Neural cell (in vitro differentiated cells): ENCODE measurements around the gene CTNNBL1. TPM values are rescaled to one million over a fixed set of nuclear protein-coding genes. Genes with fewer than 3 reads are reported as not detected.

Source experiments
- H2AFZ ChIP-seq: fragments of 200-600, 300-800 bp; sonication (generic), shearing (Covaris generic); 2 replicates; pipeline ENCODE4 v1.6.0; 2014; ENCODE audit warnings: low read depth, mild to moderate bottlenecking, antibody characterized with exemption, low read length, moderate library complexity
- H3F3A ChIP-seq: fragments of 200-600 bp; shearing (Covaris generic); 2 replicates; pipeline ENCODE4 v1.6.1; 2016; ENCODE audit warnings: mild to moderate bottlenecking, moderate library complexity, mixed read lengths, antibody characterized with exemption, low read length; ENCODE audit not compliant: insufficient read depth, poor library complexity, severe bottlenecking
- H3K27ac ChIP-seq: fragments of 200-600, 300-800 bp; sonication (generic), shearing (Covaris generic); 2 replicates; pipeline ENCODE4 v1.5.1; 2014; ENCODE audit warnings: mild to moderate bottlenecking, low read length, moderate library complexity
- H3K27me3 ChIP-seq: fragments of 300-800, 200-600 bp; sonication (generic), shearing (Covaris generic); 2 replicates; pipeline ENCODE4 v1.6.0; 2014; ENCODE audit warnings: mild to moderate bottlenecking, low read depth, low read length, moderate library complexity; ENCODE audit not compliant: insufficient read depth
- H3K36me3 ChIP-seq: fragments of 300-800, 200-600 bp; sonication (generic), shearing (Covaris generic); 2 replicates; pipeline ENCODE4 v1.5.1; 2014; ENCODE audit warnings: mild to moderate bottlenecking, antibody characterized with exemption, low read length, moderate library complexity; ENCODE audit not compliant: insufficient read depth
- H3K4me2 ChIP-seq: fragments of 300-800, 200-600 bp; sonication (generic), shearing (Covaris generic); 2 replicates; pipeline ENCODE4 v1.6.0; 2014; ENCODE audit warnings: mild to moderate bottlenecking, low read length
- H3K4me3 ChIP-seq: fragments of 300-800, 200-600 bp; sonication (generic), shearing (Covaris generic); 2 replicates; pipeline ENCODE4 v1.5.1; 2014; ENCODE audit warnings: mild to moderate bottlenecking, low read length, moderate library complexity
- H3K79me2 ChIP-seq: fragments of 200-600 bp; shearing (Covaris generic); replicated peaks from 2 replicates; pipeline ENCODE4 v1.6.0; 2014; ENCODE audit warnings: mild to moderate bottlenecking, low read length, moderate library complexity; ENCODE audit not compliant: insufficient read depth
- H3K9ac ChIP-seq: fragments of 300-800, 200-600 bp; sonication (generic), shearing (Covaris generic); 2 replicates; pipeline ENCODE4 v1.6.1; 2016; ENCODE audit warnings: mild to moderate bottlenecking, low read length, mixed read lengths
- H3K9me2 ChIP-seq: fragments of 200-600 bp; shearing (Covaris generic); 2 replicates; pipeline ENCODE4 v1.6.1; 2016; ENCODE audit warnings: mild to moderate bottlenecking, low read length, mixed read lengths; ENCODE audit not compliant: insufficient read depth
- H3K9me3 ChIP-seq: fragments of 200-600, 300-800 bp; sonication (generic), shearing (Covaris generic); 2 replicates; pipeline ENCODE4 v1.6.1; 2016; ENCODE audit warnings: mild to moderate bottlenecking, mixed run types, low read length, moderate library complexity, mixed read lengths
- H4K20me1 ChIP-seq: fragments of 200-600 bp; shearing (Covaris generic); 2 replicates; pipeline ENCODE4 v1.6.1; 2016; ENCODE audit warnings: mild to moderate bottlenecking, mixed run types; ENCODE audit not compliant: insufficient read depth
- EP300 ChIP-seq: fragments of 450-650 bp; conservative IDR thresholded peaks from 2 replicates; pipeline ENCODE4 v1.6.1; 2014; ENCODE audit warnings: antibody characterized with exemption, mild to moderate bottlenecking, moderate library complexity; ENCODE audit not compliant: poor library complexity, severe bottlenecking
- EZH2 ChIP-seq: fragments of 200-600, 300-800 bp; shearing (Covaris generic), sonication (generic); IDR thresholded peaks from 2 replicates; pipeline ENCODE4 v1.6.1; 2014; ENCODE audit warnings: antibody characterized with exemption, low read length, borderline replicate concordance, mild to moderate bottlenecking; ENCODE audit not compliant: insufficient read depth, poor library complexity, severe bottlenecking
- MXI1 ChIP-seq: fragments of 450-650 bp; conservative IDR thresholded peaks from 2 replicates; pipeline ENCODE4 v1.6.1; 2014; ENCODE audit warnings: antibody characterized with exemption, mild to moderate bottlenecking; ENCODE audit not compliant: poor library complexity, severe bottlenecking
- POLR2AphosphoS5 ChIP-seq: IDR thresholded peaks from 2 replicates; pipeline ENCODE4 v1.6.1; 2012
- RAD21 ChIP-seq: fragments of 450-650 bp; conservative IDR thresholded peaks from 2 replicates; pipeline ENCODE4 v1.6.1; 2014; ENCODE audit warnings: antibody characterized with exemption, mild to moderate bottlenecking, moderate library complexity
- SMC3 ChIP-seq: fragments of 450-650 bp; conservative IDR thresholded peaks from 2 replicates; pipeline ENCODE4 v1.6.1; 2014; ENCODE audit warnings: antibody characterized with exemption, mild to moderate bottlenecking, moderate library complexity; ENCODE audit not compliant: poor library complexity
- TAF1 ChIP-seq: IDR thresholded peaks from 2 replicates; pipeline ENCODE4 v1.6.1; 2012; ENCODE audit warnings: low read depth
- polyA plus RNA-seq: library from polyadenylated mRNA; depleted of rRNA; stranded (reverse); fragments of >200 nt; gene quantifications from 2 replicates; pipeline ENCODE4 v1.2.3, GENCODE V29; 2014
- TF ChIP-seq, protein P1 (sequence below): IDR thresholded peaks from 2 replicates; pipeline ENCODE4 v1.6.1; 2012; ENCODE audit warnings: borderline replicate concordance
- TF ChIP-seq, protein P2 (sequence below): fragments of 450-650 bp; IDR thresholded peaks from 2 replicates; pipeline ENCODE4 v1.5.1; 2014; ENCODE audit warnings: antibody characterized with exemption, mild to moderate bottlenecking, moderate library complexity; ENCODE audit not compliant: poor library complexity, severe bottlenecking

The CTNNBL1 gene
- polyA plus RNA-seq, 1 donor from 2014 or later, result 32.6 TPM

DNA sequence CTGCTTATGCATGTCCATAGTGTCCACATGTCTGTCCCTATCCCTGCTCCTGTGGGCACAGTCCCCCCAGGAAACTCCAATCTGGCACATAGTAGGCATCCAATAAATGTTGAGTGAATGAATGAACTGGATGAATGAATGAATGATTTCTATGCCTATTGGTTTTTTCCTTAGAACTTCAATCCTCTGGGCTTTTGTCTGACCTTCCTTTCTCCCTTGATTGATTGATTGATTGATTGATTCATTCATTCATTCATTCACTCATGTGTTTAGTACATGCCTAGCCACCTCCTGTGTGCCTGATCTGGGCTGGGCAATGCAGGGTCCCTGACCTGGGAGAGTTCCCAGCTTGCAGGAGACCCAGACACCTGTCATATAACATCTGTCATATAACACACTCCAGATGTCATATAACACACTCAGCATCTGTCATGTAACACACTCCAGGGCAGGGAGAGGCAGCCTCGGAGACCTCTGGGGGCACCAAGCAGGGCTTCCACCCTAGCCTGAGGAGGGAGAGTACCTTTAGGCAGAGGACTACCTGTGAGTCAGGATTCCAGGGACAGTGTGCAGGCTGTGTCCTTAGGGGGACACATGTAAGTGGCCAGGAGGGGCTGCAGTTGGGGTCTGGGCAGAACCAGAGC is 227.0 kb downstream of the CTNNBL1 start:
- H3K36me3 ChIP-seq, result no peaks in the 10 kb centered on the region
- H3K9ac ChIP-seq, result no peak overlapping the region
- no peaks in the 10 kb centered on the region for H3K79me2 ChIP-seq
- no peak overlapping the region for H3K4me3 ChIP-seq
- no peak for TF ChIP-seq TAF1
- TF ChIP-seq, protein P1, sequence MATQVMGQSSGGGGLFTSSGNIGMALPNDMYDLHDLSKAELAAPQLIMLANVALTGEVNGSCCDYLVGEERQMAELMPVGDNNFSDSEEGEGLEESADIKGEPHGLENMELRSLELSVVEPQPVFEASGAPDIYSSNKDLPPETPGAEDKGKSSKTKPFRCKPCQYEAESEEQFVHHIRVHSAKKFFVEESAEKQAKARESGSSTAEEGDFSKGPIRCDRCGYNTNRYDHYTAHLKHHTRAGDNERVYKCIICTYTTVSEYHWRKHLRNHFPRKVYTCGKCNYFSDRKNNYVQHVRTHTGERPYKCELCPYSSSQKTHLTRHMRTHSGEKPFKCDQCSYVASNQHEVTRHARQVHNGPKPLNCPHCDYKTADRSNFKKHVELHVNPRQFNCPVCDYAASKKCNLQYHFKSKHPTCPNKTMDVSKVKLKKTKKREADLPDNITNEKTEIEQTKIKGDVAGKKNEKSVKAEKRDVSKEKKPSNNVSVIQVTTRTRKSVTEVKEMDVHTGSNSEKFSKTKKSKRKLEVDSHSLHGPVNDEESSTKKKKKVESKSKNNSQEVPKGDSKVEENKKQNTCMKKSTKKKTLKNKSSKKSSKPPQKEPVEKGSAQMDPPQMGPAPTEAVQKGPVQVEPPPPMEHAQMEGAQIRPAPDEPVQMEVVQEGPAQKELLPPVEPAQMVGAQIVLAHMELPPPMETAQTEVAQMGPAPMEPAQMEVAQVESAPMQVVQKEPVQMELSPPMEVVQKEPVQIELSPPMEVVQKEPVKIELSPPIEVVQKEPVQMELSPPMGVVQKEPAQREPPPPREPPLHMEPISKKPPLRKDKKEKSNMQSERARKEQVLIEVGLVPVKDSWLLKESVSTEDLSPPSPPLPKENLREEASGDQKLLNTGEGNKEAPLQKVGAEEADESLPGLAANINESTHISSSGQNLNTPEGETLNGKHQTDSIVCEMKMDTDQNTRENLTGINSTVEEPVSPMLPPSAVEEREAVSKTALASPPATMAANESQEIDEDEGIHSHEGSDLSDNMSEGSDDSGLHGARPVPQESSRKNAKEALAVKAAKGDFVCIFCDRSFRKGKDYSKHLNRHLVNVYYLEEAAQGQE, result no peak
- H3K9me2 ChIP-seq, result no peaks in the 10 kb centered on the region
- no peaks in the 10 kb centered on the region for H3F3A ChIP-seq
- H4K20me1 ChIP-seq, result no peaks in the 10 kb centered on the region
- H2AFZ ChIP-seq, result no peak overlapping the region
- no peaks in the 10 kb centered on the region for H3K27me3 ChIP-seq
- no peak overlapping the region for H3K27ac ChIP-seq
- H3K9me3 ChIP-seq, result no peaks in the 10 kb centered on the region
- no peak overlapping the region for H3K4me2 ChIP-seq

DNA sequence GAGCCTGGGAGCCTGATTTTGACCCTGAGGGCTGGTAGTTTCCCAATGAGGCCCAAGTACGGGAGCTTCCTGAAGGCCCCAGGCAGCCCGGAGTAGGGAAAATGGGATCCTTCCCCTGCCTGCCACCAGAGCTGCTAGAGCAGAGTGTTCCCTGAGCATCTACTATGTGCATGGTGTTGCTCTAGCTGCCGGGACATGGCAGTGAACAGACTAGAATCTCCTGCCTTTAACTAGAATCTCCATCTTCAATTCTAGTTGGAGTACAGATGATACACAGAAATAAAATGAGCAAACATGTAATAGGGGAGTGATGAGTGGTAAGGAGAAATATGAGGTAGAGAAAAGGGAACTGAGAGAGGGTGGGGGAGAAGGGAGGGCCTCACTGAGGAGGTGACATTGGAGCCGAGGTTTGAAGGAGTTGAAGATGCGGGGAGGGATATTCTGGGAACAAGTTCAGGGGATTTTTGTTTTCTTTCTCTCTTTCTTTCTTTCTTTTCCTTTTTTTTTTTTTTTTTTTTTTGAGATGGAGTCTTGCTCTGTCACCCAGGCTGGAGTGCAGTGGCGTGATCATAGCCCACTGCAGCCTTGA is 227.6 kb downstream of the CTNNBL1 start:
- Histone ChIP-seq H3K9me2 (no peaks in the 10 kb centered on the region), H3K4me2 (no peak overlapping the region), H3F3A (no peaks in the 10 kb centered on the region), H3K27me3 (no peaks in the 10 kb centered on the region), H3K4me3 (no peak overlapping the region), H3K9ac (no peak overlapping the region), H3K9me3 (no peaks in the 10 kb centered on the region), H2AFZ (no peak overlapping the region), H3K36me3 (no peaks in the 10 kb centered on the region), H3K27ac (no peak overlapping the region), H3K79me2 (no peaks in the 10 kb centered on the region), H4K20me1 (no peaks in the 10 kb centered on the region)
- TF ChIP-seq EP300 (no peak), RAD21 (no peak), POLR2AphosphoS5 (no peak), TAF1 (no peak), EZH2 (no peak), SMC3 (no peak), MXI1 (no peak)
- TF ChIP-seq, protein P1, result no peak
- TF ChIP-seq, protein P2, sequence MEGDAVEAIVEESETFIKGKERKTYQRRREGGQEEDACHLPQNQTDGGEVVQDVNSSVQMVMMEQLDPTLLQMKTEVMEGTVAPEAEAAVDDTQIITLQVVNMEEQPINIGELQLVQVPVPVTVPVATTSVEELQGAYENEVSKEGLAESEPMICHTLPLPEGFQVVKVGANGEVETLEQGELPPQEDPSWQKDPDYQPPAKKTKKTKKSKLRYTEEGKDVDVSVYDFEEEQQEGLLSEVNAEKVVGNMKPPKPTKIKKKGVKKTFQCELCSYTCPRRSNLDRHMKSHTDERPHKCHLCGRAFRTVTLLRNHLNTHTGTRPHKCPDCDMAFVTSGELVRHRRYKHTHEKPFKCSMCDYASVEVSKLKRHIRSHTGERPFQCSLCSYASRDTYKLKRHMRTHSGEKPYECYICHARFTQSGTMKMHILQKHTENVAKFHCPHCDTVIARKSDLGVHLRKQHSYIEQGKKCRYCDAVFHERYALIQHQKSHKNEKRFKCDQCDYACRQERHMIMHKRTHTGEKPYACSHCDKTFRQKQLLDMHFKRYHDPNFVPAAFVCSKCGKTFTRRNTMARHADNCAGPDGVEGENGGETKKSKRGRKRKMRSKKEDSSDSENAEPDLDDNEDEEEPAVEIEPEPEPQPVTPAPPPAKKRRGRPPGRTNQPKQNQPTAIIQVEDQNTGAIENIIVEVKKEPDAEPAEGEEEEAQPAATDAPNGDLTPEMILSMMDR, result no peak

Other genes starting within 250 kb of the CTNNBL1 start
- gene NNAT, start 172.8 kb upstream of the CTNNBL1 start, polyA plus RNA-seq, result 996 and 1,180 TPM in 2 replicates
- 344 and 359 TPM in 2 replicates for gene BLCAP, start 166.2 kb upstream of the CTNNBL1 start, polyA plus RNA-seq
- gene VSTM2L, start 209.1 kb downstream of the CTNNBL1 start, polyA plus RNA-seq, result 21.5 and 22.1 TPM in 2 replicates